GM10248 (cell line): ENCODE data around the gene HADHB.

ENCODE experiments used
- CTCF ChIA-PET: fragments of 300-600 bp; sonication (Branson Sonifier 250); formaldehyde crosslinking; extraction: SDS; loops from one replicate; lab custom pipeline; 2021; ENCODE audit warnings: antibody characterized with exemption; lab: Yijun Ruan, JAX
- POLR2A ChIA-PET: fragments of 350-650 bp; sonication (Branson Sonifier 250); formaldehyde crosslinking; extraction: SDS; loops from one replicate; lab custom pipeline; 2020; ENCODE audit warnings: antibody characterized with exemption; lab: Yijun Ruan, JAX
- DNase-seq: peaks from one replicate; pipeline ENCODE4 v3.0.0; 2012; ENCODE audit errors: extremely low spot score
- CTCF ChIP-seq: IDR thresholded peaks from 2 replicates; pipeline ENCODE4 v1.5.1; 2012; ENCODE audit warnings: mild to moderate bottlenecking, low read depth; ENCODE audit errors: extremely low read depth, missing control alignments, control extremely low read depth

Gene HADHB

GRCh38 chr2:26238311-26238958, 6.3 kb upstream of the HADHB start:
- ChIA-PET POLR2A (no interaction called here), CTCF (interaction anchor here (0.7 to 2.5 kb wide), 4 partner anchors 10 to 53 kb away, joined by 3 to 8 read pairs (median 3); no protein-coding TSS in a partner anchor)
- no peak for TF ChIP-seq CTCF
- no peak for DNase-seq

- ChIA-PET CTCF (no interaction called here), POLR2A (no interaction called here)
- TF ChIP-seq CTCF, result no peak
- no peak for DNase-seq
Measured at GRCh38 chr2:26241928-26242436, 2.8 kb upstream of the HADHB start.

- no peak for TF ChIP-seq CTCF
- DNase-seq, result peak; percentile 13
- CTCF ChIA-PET, result interaction anchor here (0.9 to 3.5 kb wide), 7 partner anchors 9 to 253 kb away, joined by 3 to 16 read pairs (median 3); no protein-coding TSS in a partner anchor
- POLR2A ChIA-PET, result no interaction called here
Measured at GRCh38 chr2:26243470-26244308, 1.1 kb upstream of the HADHB start.

- peak; percentile 37 for DNase-seq
- POLR2A ChIA-PET, result interaction anchor here (0.6 to 1.0 kb wide), 3 partner anchors 10 to 14 kb away, joined by 3 to 9 read pairs (median 6); no protein-coding TSS in a partner anchor
- CTCF ChIA-PET, result interaction anchor here (1.0 to 3.5 kb wide), 7 partner anchors 9 to 255 kb away, joined by 3 to 16 read pairs (median 4); no protein-coding TSS in a partner anchor
- TF ChIP-seq CTCF, result no peak
Measured at GRCh38 chr2:26245231-26245732, 543 bp downstream of the HADHB start.

- POLR2A ChIA-PET, result interaction anchor here (0.6 to 0.7 kb wide), 3 partner anchors 9 to 1934 kb away, joined by 3 to 9 read pairs (median 3); no protein-coding TSS in a partner anchor
- peak; percentile 55 for DNase-seq
Measured at GRCh38 chr2:26245810-26246209, 1.1 kb downstream of the HADHB start.

More at GRCh38 chr2:26245810-26246209, 1.1 kb downstream of the HADHB start:
- no peak for TF ChIP-seq CTCF
- CTCF ChIA-PET, result interaction anchor here (1.0 to 3.5 kb wide), 6 partner anchors 8 to 71 kb away, joined by 3 to 16 read pairs (median 4); no protein-coding TSS in a partner anchor
